Measurements from ENCODE around the gene ZNF324. TPM values are rescaled to one million over a fixed set of nuclear protein-coding genes. Genes with fewer than 3 reads are reported as not detected.

The ZNF324 gene
- total and polyA plus RNA-seq, 10 donors: 1.5 to 19.8 (median 12.7) TPM

GRCh38 chr19:58479736-58480480 is 13.0 kb downstream of the ZNF324 start:
- H3K4me3 ChIP-seq: no peak overlapping the region
- H3K27ac ChIP-seq: no peak overlapping the region
- TF ChIP-seq POLR2AphosphoS5 (IDR thresholded peaks at IDR 0.05) (peak in 1 of 3 donors; percentile 7), CTCF (IDR thresholded peaks at IDR 0.05 in 8 of 11, conservative IDR thresholded peaks at IDR 0.05 in 3 of 11) (no peak)
- H3K36me3 ChIP-seq: peaks cover 0 to 38% (median 5%) of the 10 kb centered on the region in 6 donors
- no peak for DNase-seq
- no peaks in the 10 kb centered on the region for H3K27me3 ChIP-seq (replicated peaks in 1 of 7)
- intact Hi-C loops (cut with DNase I; ENCODE audit: low total_unique reads): no loop called here
- 88 to 95% (median 93%) methylated on average over 10 to 28 of the region's 28 CpGs for WGBS, 5 donors
- no peaks in the 10 kb centered on the region for H3K9me3 ChIP-seq
- H3K4me1 ChIP-seq: peaks cover 12 to 22% (median 19%) of the 10 kb centered on the region in 6 donors

- no peak overlapping the region for H3K27ac ChIP-seq
- no peak for TF ChIP-seq POLR2A (IDR thresholded peaks at IDR 0.05)
- no peak for TF ChIP-seq POLR2AphosphoS5 (IDR thresholded peaks at IDR 0.05)
- H3K27me3 ChIP-seq (replicated peaks in 1 of 7): no peaks in the 10 kb centered on the region
- no peak for DNase-seq
- intact Hi-C loops (cut with DNase I; ENCODE audit: low total_unique reads): no loop called here
- H3K36me3 ChIP-seq: peaks cover 0 to 38% (median 5%) of the 10 kb centered on the region in 6 donors
- 90 to 98% (median 94%) methylated on average over 8 to 20 of the region's 20 CpGs for WGBS, 5 donors
- H3K9me3 ChIP-seq: no peaks in the 10 kb centered on the region
- H3K4me1 ChIP-seq: peaks cover 7 to 17% (median 13%) of the 10 kb centered on the region in 6 donors
- no peak overlapping the region for H3K4me3 ChIP-seq
Measured at GRCh38 chr19:58480481-58480830, 13.6 kb downstream of the ZNF324 start.

GRCh38 chr19:58480831-58481230 is 14.0 kb downstream of the ZNF324 start:
- no peak for DNase-seq
- Histone ChIP-seq H3K9me3 (no peaks in the 10 kb centered on the region), H3K36me3 (peaks cover 0 to 38% (median 5%) of the 10 kb centered on the region in 6 donors), H3K27me3 (replicated peaks in 1 of 7) (no peaks in the 10 kb centered on the region), H3K4me3 (no peak overlapping the region), H3K4me1 (peaks cover 7 to 16% (median 12%) of the 10 kb centered on the region in 6 donors), H3K27ac (no peak overlapping the region)
- intact Hi-C loops (cut with DNase I; ENCODE audit: low total_unique reads): no loop called here
- no peak for TF ChIP-seq POLR2A (IDR thresholded peaks at IDR 0.05)
- TF ChIP-seq POLR2AphosphoS5 (IDR thresholded peaks at IDR 0.05): no peak
- no peak for TF ChIP-seq CTCF (IDR thresholded peaks at IDR 0.05 in 8 of 11, conservative IDR thresholded peaks at IDR 0.05 in 3 of 11)
- 61 to 88% (median 76%) methylated on average over 2 of the region's 2 CpGs for WGBS, 5 donors

- TF ChIP-seq POLR2AphosphoS5 (IDR thresholded peaks at IDR 0.05): no peak
- TF ChIP-seq POLR2A (IDR thresholded peaks at IDR 0.05): no peak
- no peak for TF ChIP-seq CTCF (IDR thresholded peaks at IDR 0.05 in 8 of 11, conservative IDR thresholded peaks at IDR 0.05 in 3 of 11)
- Histone ChIP-seq H3K36me3 (peaks cover 0 to 38% (median 5%) of the 10 kb centered on the region in 6 donors), H3K4me3 (no peak overlapping the region), H3K27me3 (replicated peaks in 1 of 7) (no peaks in the 10 kb centered on the region), H3K9me3 (no peaks in the 10 kb centered on the region), H3K27ac (no peak overlapping the region), H3K4me1 (peaks cover 0 to 4% (median 0%) of the 10 kb centered on the region in 6 donors)
- 66 to 93% (median 78%) methylated on average over 7 of the region's 7 CpGs for WGBS, 5 donors
- intact Hi-C loops (cut with DNase I; ENCODE audit: low total_unique reads): no loop called here
- no peak for DNase-seq
Measured at GRCh38 chr19:58482372-58482771, 15.5 kb downstream of the ZNF324 start.
